Measurements from ENCODE around the gene KCNJ5.

The KCNJ5 gene

DNA sequence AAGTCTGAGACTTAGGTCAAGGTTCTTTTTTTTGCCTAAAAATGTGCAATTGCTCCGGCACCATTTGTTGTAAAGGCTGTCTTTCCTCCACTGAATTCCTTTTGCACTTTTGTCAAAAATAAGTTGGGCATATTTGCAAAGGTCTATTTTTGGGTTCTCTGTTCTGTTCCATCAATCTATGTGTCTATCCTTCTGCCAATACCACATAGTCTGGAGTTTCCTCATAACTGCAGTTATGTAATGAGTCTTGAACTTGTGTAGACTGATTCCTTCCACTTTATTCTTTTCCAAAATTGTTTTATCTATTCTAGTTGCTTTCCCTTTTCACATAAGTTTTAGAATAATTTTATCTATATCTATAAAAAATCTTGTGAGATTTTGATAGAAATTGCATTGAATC, 6.7 kb downstream of the KCNJ5 start:
- DNase-seq: no peak

DNA sequence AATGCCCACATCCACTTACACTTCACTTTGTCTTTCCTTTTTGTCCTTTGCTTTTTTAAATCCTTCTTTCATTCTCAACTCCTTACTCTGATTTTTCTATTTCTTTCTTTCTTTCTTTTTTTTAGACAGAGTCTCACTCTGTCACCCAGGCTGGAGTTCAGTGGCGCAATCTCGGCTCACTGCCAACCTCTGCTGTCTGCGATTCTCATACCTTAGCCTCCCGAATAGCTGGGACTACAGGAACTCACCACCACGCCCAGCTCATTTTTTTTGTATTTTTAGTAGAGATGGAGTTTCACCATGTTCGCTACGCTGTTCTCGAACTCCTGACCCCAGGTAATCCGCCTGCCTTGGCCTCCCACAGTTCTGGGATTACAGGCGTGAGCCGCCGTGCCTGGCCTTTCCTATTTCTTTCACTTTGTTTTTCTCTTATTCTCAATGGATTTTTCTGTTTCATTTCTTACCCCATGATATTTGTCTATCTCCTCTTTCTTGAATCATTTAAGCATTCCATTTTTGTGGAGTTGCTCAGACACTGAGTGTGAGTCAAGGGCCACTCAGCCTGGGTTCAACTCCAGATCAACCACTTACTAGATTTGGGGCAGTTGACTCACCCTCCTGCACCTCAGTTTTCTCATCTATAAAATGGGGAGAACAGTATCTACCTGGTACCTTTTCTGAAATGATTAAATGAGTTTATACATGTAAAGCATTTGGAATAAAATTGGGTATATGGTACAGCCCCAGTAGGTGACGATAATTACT, 7.6 kb downstream of the KCNJ5 start:
- no peak for DNase-seq

- no peak for DNase-seq
These were observed 9.3 kb downstream of the KCNJ5 start for GRCh38 chr11:128900468-128900867.

GRCh38 chr11:128901653-128902514, 10.7 kb downstream of the KCNJ5 start:
- no peak for DNase-seq

DNA sequence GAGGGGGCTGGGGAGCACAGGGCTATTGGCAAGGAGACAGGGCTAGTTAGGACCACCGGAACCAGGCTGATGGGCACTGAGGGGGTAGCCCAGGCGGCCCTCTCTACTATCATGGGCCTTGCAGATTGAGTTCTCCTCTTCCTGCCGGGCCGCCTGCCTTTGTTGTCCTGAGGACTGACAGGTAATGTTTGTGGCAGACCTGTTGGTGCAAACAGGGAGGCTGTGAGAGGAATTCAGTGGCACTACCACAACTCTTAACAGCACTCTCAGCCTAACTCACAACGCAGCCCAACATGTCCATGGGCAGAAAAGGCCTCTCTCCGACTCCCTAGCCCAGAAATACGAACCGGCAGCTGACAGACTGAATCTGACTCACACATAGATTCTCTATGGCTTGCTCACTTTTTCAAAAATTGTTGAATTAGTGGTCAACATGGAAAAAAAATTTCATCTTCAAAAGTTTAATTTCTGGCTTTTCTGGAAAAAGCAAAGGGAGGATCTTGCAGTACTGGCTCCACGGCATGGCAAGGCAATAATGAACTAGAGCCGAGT, 11.4 kb downstream of the KCNJ5 start:
- DNase-seq: no peak

DNA sequence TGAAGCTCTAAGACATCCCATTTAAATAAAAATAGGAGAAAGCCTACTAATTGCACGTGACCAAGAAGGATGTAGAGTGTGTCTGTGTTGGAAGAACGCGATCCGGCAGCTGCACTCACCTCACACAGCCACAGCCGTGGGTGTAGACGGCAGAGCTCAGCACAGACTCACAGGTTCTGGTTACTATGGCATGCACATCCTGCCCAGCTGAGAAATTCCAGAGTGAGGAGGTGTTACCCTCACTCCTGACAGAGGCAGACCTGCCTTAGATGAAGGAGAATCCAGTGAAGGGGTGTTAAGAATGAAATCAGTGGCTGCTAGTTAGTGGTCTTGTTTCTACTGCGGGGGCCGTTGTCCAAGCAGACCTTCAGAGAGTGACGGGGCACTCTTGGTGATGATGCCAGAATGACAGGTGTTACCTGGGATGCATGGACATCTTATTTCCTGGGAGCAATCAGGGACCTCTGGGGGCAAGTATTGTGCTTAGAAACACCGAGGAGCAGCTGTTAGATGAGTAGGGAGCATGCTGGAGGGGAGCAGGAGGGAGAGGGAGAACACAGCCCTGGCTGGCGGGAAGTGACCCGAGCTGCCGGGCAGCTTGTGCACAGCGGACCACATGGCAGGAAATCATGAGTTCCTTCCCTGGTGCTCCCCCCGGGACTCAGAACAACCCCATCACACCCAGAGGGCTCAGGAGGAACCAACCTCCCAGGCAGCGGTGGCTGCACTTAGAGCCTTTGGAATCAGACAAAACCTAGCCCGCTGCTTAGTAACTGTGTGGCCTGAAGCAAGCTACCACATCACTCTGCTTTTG, 12.3 kb downstream of the KCNJ5 start:
- no peak for DNase-seq

- DNase-seq: no peak
These were observed 13.1 kb downstream of the KCNJ5 start for GRCh38 chr11:128904303-128904655.

- peak; percentile 22 for DNase-seq
These were observed 13.6 kb downstream of the KCNJ5 start for GRCh38 chr11:128904656-128905344.

DNA sequence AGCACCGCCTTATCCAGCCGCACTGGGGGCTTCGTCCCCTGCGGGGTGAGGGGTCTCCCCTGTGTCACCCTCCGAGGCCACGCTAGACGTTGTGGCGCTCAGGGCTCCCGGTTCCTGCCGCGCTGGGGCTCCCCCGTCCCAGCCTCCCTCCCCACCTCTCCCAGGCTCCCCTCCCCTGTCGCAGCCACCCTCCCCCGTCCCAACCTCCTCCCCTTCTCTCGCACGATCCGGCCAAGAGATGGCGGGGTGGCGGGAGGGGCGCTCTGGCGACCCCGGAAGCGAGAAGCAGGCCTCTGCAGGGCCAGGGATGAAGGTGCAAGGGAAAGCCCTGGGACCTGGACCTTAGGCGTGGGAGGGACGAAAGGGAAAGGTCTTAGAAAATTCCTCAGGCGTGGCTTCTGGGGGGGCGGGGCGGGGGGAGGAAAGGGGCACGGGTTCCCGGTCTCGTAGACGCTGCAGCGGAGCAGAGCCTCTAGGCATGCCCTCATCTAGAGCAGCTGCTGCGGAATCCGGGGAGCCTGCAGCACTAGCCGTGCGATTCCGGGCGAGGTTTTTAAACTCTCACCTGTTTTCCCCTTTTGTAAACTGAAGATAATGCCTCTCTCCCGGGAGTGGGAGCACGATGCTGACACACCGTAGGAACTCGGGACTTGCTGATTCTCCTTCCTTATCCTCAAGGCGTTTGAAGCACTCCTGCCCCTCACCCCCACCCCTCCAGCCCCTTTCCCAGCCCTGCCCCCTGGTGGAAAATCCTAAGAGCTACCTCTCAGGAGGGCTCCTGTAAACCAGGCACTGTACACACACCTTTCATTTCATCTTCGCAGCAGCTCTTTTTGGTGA, 14.4 kb downstream of the KCNJ5 start:
- DNase-seq: peak; percentile 49

DNA sequence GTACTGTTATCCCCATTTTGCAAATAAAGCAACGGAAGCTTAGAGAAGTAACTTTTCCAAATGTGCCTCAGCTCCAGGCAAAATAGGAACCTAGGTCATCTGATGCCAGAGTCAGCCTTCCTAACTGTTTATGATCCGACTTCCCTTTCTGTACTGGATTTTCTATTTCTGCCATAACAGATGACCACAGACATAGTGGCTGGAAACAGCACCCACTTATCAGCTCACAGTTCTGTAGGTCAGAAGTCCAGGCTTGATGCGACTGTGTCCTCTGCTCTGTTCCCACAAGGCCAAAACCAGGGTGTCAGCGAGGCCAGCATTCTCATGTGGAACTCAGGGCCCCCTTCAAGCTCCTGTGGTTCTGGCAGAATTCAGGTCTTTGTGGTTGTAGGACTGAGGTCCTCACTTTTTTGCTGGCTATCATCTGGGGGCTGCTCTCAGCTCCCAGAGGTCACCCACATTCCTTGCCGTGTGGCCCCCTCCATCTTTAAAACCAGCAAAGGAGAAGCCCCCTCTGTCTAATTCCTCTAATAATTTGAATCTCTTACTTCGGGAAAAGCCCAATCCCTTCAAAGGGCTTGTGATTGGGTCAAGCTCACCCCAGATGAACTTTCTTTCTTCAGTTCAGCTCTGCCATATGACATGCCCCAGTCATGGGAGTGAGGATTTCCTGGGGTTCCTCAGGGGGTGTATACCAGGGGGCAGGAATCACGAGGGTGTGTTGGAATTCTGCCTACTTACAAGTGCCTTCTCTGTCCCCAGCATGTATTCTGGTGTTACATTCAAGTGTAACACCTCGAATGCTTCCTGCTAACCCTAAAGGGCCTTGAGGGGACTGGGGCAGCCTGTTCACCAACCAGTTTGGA, 15.3 kb downstream of the KCNJ5 start:
- no peak for DNase-seq

DNA sequence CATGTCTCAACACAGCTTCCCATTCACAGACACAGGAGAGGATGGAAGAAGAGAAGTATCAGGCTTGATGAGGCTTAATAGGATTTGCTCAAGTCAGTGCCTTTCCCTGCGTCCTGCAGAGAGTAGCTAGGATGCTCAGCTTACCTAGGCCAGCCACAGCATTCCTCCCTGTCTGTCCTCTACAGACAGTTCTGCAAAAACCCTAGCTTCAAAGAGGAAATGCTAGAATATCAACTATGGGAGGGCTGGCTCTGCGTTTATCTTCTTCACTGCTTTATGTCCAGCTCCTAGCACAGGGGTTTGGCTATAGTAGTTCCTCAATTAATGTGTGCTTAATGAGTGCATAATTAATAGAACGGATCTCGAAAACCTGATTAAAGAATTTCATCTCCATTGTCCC, 16.4 kb downstream of the KCNJ5 start:
- DNase-seq: no peak

DNA sequence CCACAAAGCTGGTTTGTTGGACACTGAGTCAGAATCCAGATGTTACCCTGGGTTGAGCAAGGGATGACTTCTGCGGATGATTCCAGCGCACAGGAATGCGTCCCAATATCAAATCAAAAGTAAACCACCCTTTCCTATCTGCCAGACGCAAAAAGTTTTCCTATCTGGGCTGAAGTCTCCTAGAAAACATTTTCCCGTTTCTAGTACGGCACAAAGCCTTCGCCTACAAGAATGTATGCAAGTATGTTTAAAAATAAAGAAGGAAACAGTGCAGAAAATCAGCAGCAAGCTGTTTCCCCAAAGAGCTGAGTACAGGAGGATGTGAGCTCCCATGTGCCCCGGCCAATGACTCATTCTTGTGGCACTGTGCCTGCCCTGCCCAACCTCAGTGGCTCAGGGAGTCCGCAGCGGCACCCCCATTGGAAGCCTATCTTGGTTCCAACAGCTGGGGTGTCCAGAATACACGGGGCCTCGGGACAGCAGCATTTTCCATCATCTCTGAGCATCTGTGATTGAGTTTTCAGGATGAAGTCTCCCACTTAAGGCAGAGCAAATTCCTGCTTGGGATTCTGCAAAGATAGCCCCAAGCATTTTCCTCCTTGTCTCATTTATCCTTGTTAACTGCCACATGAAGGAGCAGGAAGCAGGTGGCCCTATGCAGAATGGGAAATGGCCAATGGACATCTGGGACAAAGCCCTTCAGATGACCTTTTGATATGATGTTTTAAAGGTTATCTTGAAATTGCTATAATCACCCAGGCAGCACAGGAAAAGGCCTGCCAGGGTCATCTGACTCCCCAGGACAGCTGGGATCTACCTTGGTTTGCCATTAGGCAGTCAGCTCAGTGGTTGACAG, 17.5 kb downstream of the KCNJ5 start:
- no peak for DNase-seq

DNA sequence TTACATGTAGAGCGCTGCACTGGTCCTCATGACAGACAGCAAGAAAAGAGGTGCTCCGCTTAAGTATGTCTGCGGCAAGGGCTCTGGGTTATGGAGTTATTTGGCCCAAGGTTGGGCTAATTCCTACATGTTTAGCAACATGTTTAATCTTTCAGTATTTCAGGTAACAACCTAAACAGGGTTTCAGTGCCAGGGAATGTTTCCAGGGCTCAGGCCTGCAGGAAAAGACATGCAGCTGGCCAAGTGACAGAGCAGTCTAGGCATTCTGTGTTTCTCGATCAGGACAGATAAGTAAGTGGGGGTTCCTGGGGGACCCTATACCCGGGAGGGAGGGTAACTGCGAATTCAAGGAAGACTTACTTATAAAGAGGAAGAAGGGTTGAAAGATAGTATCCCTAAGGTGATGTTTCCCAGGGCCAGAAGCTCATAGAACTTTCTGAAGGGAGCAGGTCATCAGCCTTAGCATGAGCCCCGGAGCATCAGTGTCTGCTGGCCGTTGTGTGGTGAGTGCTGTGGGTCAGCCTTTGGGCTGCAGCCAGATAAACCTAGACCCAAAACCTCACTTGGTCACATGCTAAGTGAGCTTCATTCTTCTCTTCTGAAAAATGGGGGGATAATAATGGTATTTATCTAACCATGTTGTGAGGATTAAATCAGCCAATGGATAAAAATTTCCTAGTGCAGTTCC, 18.4 kb downstream of the KCNJ5 start:
- no peak for DNase-seq

GRCh38 chr11:128910576-128910975, 19.4 kb downstream of the KCNJ5 start:
- no peak for DNase-seq

DNA sequence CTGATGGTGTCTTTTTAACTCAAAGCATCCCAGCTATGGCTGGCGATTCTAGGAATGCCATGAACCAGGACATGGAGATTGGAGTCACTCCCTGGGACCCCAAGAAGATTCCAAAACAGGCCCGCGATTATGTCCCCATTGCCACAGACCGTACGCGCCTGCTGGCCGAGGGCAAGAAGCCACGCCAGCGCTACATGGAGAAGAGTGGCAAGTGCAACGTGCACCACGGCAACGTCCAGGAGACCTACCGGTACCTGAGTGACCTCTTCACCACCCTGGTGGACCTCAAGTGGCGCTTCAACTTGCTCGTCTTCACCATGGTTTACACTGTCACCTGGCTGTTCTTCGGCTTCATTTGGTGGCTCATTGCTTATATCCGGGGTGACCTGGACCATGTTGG, 20.1 kb downstream of the KCNJ5 start:
- DNase-seq: no peak

- no peak for DNase-seq
These were observed 20.5 kb downstream of the KCNJ5 start for GRCh38 chr11:128911701-128912100.

DNA sequence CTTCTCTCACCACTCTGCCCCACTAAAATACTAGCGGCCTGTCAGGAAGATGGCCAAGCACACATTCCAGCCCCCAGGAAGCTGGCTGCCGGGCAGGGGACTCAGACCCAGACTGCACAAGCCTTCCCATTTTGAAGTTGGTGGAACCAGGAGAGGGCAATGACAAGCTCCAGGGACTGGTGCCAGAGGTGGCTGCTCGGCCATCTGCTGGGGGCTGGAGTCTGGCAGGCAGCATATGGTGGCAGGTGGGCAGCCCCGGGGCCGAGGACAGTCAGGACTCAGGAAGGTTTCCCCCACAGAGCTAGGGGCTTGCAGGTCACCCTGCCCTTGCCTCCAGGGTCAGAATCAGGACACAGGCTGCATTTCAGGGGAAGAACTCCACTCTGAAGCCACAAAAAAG, 22.6 kb downstream of the KCNJ5 start:
- DNase-seq: no peak

DNA sequence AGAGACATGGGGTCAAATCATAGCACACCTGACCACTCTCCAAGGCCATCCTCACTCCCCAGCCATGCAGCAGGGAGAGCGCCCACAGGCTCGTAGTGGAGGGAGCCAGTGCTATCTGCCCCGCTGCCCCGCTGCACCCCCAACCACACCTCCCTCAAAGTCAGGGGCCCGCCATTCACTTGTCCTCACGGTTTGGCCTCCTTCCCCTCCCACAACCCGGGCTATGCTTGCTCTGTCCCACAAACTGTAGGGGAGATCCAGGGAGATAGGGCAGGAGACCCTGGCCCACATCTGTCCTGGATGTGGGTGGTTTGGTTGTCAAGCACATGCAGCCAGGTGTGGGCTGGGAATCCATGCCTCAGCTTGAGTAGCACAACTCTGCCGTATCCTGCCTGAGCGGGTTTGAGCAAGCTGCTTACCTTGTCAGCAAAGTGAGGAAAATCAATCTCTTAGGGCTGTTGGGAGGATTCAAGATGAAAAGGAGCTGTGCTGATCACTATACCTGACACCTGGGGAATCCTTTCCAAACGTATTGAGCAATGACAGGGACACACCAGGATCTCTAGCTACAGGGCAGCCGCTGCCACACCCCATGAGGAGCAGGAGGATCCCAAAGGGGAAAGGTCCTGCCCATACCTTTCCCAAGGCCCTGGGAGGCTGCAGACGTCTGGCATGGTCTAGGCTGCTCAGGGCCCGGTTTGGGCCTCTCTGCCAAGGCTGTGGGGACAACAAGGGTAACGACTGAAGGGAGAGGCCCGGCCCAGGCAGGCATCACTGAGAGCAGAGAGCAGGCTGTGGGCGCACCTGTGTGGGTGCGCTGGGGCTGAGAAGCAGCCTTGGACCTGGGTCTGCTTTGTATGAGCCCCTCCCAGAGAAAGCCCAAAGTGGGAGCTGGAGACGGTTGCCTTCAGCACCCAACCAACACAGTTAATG, 23.3 kb downstream of the KCNJ5 start:
- no peak for DNase-seq
